T-cell (primary cell): Measurements from ENCODE around the gene NCF2. TPM values are rescaled to one million over a fixed set of nuclear protein-coding genes. Genes with fewer than 3 reads are reported as not detected.
A peak's percentile ranks its signal among the peaks of the same experiment; 100 is the strongest.

Experiments
- ATAC-seq, 4 experiments: fragments of 200-7000 bp in 3 of 4; fragments of 150-1000 bp in 1 of 4; cut with Tn5 transposase; replicated peaks in 1 of 4; 1 replicate in 3 of 4; 2 replicates in 1 of 4; pipeline ENCODE4 v1.10.0; 2021; ENCODE audit warnings: moderate library complexity in 3 of 4, mild to moderate bottlenecking in 2 of 4, moderate number of reproducible peaks in 1 of 4
- CTCF ChIA-PET, 2 donors: fragments of 300-600 bp; sonication (Branson Sonifier 250); formaldehyde crosslinking; loops; one replicate each; lab custom pipeline; 2022; ENCODE audit warnings: antibody characterized with exemption in 2 of 2; lab: Charles Lee
- POLR2A ChIA-PET, 2 donors: fragments of 300-600 bp; sonication (Branson Sonifier 250); formaldehyde crosslinking; loops; one replicate each; lab custom pipeline; 2022; ENCODE audit warnings: antibody characterized with exemption in 2 of 2; lab: Charles Lee
- DNase-seq, 35 experiments: peaks; one replicate each; pipeline versions ENCODE4 v3.0.0 to v3.0.0-alpha.2; 2013 to 2023
- H3K27ac ChIP-seq: one replicate; pipeline ENCODE4 v1.5.1; 2013; ENCODE audit warnings: low read length
- H3K27me3 ChIP-seq, 2 experiments: replicated peaks in 1 of 2; 1 replicate in 1 of 2; 2 replicates in 1 of 2; pipeline versions ENCODE4 v1.6.1 to v1.7.0; 2013; ENCODE audit warnings: low read length in 1 of 2, mixed read lengths in 1 of 2; ENCODE audit not compliant: control insufficient read depth in 2 of 2, insufficient read depth in 2 of 2; ENCODE audit errors: extremely low read depth in 1 of 2
- H3K36me3 ChIP-seq, 2 donors: 1 replicate in 1 of 2; 2 replicates in 1 of 2; pipeline versions ENCODE4 v1.6.1 to v1.7.0; 2013; ENCODE audit warnings: low read length in 1 of 2; ENCODE audit not compliant: control insufficient read depth in 2 of 2, insufficient read depth in 1 of 2; ENCODE audit errors: extremely low read depth in 1 of 2
- H3K4me1 ChIP-seq, 2 experiments: 1 replicate in 1 of 2; 2 replicates in 1 of 2; pipeline versions ENCODE4 v1.6.1 to v1.7.0; 2013; ENCODE audit warnings: low read length in 2 of 2, mixed read lengths in 1 of 2; ENCODE audit not compliant: insufficient read depth in 2 of 2, control insufficient read depth in 1 of 2; ENCODE audit errors: extremely low read depth in 1 of 2
- H3K4me3 ChIP-seq, 2 donors: 1 replicate in 1 of 2; 2 replicates in 1 of 2; pipeline versions ENCODE4 v1.5.1 to v1.7.0; 2013; ENCODE audit warnings: mild to moderate bottlenecking in 2 of 2, low read length in 1 of 2, moderate library complexity in 1 of 2; ENCODE audit not compliant: control insufficient read depth in 1 of 2; ENCODE audit errors: extremely low read depth in 1 of 2
- H3K9me3 ChIP-seq: 2 replicates; pipeline ENCODE4 v1.7.0; 2013
- H3K27ac Mint-ChIP-seq, 2 donors: one replicate each; pipeline ENCODE4 v1.8.0; 2020 to 2021; ENCODE audit warnings: mild to moderate bottlenecking in 2 of 2, mixed read lengths in 2 of 2
- H3K27me3 Mint-ChIP-seq, 2 donors: one replicate each; pipeline ENCODE4 v1.8.0; 2021 to 2022; ENCODE audit warnings: mixed read lengths in 2 of 2
- H3K36me3 Mint-ChIP-seq: one replicate; pipeline ENCODE4 v1.8.0; 2021; ENCODE audit warnings: mixed read lengths
- H3K4me1 Mint-ChIP-seq, 3 donors: one replicate each; pipeline ENCODE4 v1.8.0; 2020 to 2022; ENCODE audit warnings: mixed read lengths in 3 of 3, mild to moderate bottlenecking in 1 of 3
- H3K4me3 Mint-ChIP-seq, 3 donors: one replicate each; pipeline ENCODE4 v1.8.0; 2020 to 2022; ENCODE audit warnings: mild to moderate bottlenecking in 3 of 3, mixed read lengths in 3 of 3, moderate library complexity in 3 of 3
- H3K9me3 Mint-ChIP-seq, 3 donors: one replicate each; pipeline ENCODE4 v1.8.0; 2020 to 2022; ENCODE audit warnings: mixed read lengths in 3 of 3
- WGBS: methylation state at CpG from one replicate; pipeline ENCODE4 v1.1.5; 2013; ENCODE audit warnings: missing lambda C conversion rate; ENCODE audit not compliant: insufficient coverage; 5-methylcytosine and 5-hydroxymethylcytosine counted together
- total RNA-seq, 35 experiments: library from RNA in 6 of 35; stranded (reverse) in 6 of 35; fragments of 120-200 nt in 1 of 35; gene quantifications; one replicate each; pipeline versions ENCODE4 v1.2.1 to v1.2.4 and lab custom pipeline; 2013 to 2026

The NCF2 gene
- total RNA-seq, 5 donors from 2014 or later (not counting 1 experiment from before 2014, with no cell fraction given) = 2.9 to 8.7 (median 4.0) TPM

DNA sequence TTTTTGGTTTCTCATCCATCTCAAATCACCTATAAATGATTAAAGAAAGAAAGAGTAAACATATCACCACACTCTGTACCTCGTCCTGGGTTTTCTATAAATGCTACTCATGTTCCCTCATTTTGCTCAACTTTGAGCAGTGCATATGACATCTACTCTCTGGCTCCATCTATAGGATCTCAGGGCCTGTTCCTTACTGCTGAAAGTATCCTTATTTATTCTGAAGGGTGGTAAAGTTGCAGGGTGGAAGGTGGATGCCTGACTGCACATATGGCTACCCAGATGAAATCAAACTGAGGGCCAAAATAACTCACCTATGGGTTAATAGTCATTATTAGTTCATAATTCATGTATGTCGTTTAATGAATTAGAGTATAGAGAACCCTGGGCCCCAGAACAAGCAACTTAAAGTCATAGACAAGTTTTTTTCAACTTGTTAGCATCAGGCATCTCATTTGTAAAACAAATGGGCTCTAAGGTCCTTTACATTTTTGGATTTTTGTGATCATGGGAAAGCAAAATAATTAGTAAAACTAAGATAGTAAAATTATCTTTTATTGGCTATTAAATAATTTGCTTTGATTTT is 46.5 kb downstream of the NCF2 start:
- DNase-seq (peak in 14 of 35 experiments; percentile 1 to 67 (median 10)), ATAC-seq (peak; percentile 65 to 93 (median 74))
- Histone ChIP-seq H3K4me1 (no peaks in the 10 kb centered on the region), H3K27ac (no peak overlapping the region), H3K36me3 (peaks cover 5 to 82% of the 10 kb centered on the region in 2 donors), H3K9me3 (no peaks in the 10 kb centered on the region), H3K4me3 (no peak overlapping the region), H3K27me3 (no peaks in the 10 kb centered on the region)
- Mint-ChIP-seq H3K4me3 (no peak overlapping the region), H3K27ac (peak overlapping the region in 1 of 2 donors; percentile 55), H3K36me3 (peaks cover 62% of the 10 kb centered on the region), H3K4me1 (peaks cover 1 to 7% (median 5%) of the 10 kb centered on the region in 3 donors), H3K27me3 (no peaks in the 10 kb centered on the region), H3K9me3 (no peaks in the 10 kb centered on the region)
- ChIA-PET CTCF (no interaction called here), POLR2A (no interaction called here)
- WGBS = no CpG with 5 or more reads among the region's 2 CpGs

GRCh38 chr1:183537405-183537804 is 52.9 kb downstream of the NCF2 start:
- Mint-ChIP-seq H3K4me1 (peaks cover 0 to 6% (median 4%) of the 10 kb centered on the region in 3 donors), H3K27ac (peak overlapping the region in 1 of 2 donors; percentile 28)
- ATAC-seq = no peak

DNA sequence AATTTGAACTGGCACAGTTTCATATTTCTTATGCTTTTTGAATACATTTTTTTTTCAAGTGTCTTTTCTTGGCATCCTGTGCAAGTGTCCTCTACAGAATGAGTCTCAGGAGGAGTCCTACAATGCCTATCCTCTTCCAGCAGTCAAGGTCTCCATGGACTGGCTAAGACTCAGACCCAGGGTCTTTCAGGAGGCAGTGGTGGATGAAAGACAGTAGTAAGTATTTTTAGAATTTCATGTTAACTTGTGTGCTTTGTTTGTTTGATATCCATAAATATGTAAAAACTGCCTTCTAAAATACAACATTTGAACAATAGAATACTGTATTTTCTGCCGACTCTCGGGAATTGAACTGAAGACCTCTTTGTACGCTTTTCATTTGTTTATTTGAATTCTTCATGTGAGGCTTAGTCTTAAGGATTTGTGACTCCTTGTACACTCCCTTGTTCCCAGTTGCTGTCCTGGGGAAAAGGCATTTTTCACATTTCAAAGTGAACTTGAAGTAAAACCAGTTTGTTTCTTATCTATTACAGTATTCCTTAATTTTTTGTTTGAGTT is 56.6 kb downstream of the NCF2 start:
- Mint-ChIP-seq H3K27ac (no peak overlapping the region), H3K4me3 (no peak overlapping the region), H3K4me1 (no peaks in the 10 kb centered on the region), H3K27me3 (no peaks in the 10 kb centered on the region), H3K36me3 (peaks cover 61% of the 10 kb centered on the region), H3K9me3 (no peaks in the 10 kb centered on the region)
- ChIA-PET CTCF (no interaction called here), POLR2A (no interaction called here)
- peaks cover under 1 to 76% of the 10 kb centered on the region in 2 donors for H3K36me3 ChIP-seq
- no peak overlapping the region for H3K27ac ChIP-seq
- DNase-seq (no peak), ATAC-seq (no peak)
- no peaks in the 10 kb centered on the region for H3K4me1 ChIP-seq
- WGBS = no CpG with 5 or more reads among the region's 3 CpGs
- no peak overlapping the region for H3K4me3 ChIP-seq
- no peaks in the 10 kb centered on the region for H3K27me3 ChIP-seq
- H3K9me3 ChIP-seq = no peaks in the 10 kb centered on the region

More at GRCh38 chr1:183537405-183537804, 52.9 kb downstream of the NCF2 start:
- H3K27me3 Mint-ChIP-seq = no peaks in the 10 kb centered on the region
- H3K4me3 Mint-ChIP-seq = no peak overlapping the region
- CTCF ChIA-PET = no interaction called here
- Histone ChIP-seq H3K4me1 (no peaks in the 10 kb centered on the region), H3K9me3 (no peaks in the 10 kb centered on the region), H3K27ac (no peak overlapping the region), H3K27me3 (no peaks in the 10 kb centered on the region), H3K36me3 (peaks cover 2 to 81% of the 10 kb centered on the region in 2 donors), H3K4me3 (no peak overlapping the region)
- DNase-seq = no peak
- no CpG with 5 or more reads among the region's 4 CpGs for WGBS
- no peaks in the 10 kb centered on the region for H3K9me3 Mint-ChIP-seq
- H3K36me3 Mint-ChIP-seq = peaks cover 64% of the 10 kb centered on the region
- POLR2A ChIA-PET = no interaction called here

GRCh38 chr1:183528577-183528976 is 61.7 kb downstream of the NCF2 start:
- Mint-ChIP-seq H3K4me3 (no peak overlapping the region), H3K27me3 (no peaks in the 10 kb centered on the region), H3K9me3 (no peaks in the 10 kb centered on the region), H3K27ac (no peak overlapping the region), H3K4me1 (no peaks in the 10 kb centered on the region), H3K36me3 (peaks cover 46% of the 10 kb centered on the region)
- POLR2A ChIA-PET = no interaction called here
- no peaks in the 10 kb centered on the region for H3K9me3 ChIP-seq
- no peaks in the 10 kb centered on the region for H3K27me3 ChIP-seq
- no peak for ATAC-seq
- no CpG with 5 or more reads among the region's 3 CpGs for WGBS
- no peaks in the 10 kb centered on the region for H3K4me1 ChIP-seq
- CTCF ChIA-PET = interaction anchor here in 1 of 2 donors (0.6 kb wide), 2 partner anchors 56 to 60 kb away, joined by 5 to 8 read pairs; partner anchors contain the start of gene SMG7
- DNase-seq = no peak
- H3K36me3 ChIP-seq = peaks cover 0 to 71% of the 10 kb centered on the region in 2 donors
- H3K27ac ChIP-seq = no peak overlapping the region
- no peak overlapping the region for H3K4me3 ChIP-seq

DNA sequence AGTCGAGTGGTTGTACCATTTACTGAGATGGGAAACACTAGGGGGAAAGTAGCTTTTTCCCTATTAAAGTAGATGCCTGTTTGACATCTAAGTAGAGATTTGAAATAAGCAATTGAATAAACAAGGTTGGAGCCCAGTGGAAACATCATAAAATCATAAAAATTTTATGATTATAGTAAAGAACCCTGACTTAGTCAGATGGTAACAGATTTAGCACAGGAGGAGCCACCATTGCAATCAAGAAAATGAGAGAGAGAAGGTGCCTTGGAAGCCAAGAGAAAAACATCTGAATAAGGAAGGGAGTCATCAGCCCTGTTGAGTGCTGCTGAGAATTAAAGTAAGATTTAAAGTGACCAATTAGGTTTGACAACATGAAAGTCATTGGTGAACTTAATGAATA is 68.2 kb downstream of the NCF2 start:
- no peaks in the 10 kb centered on the region for H3K9me3 ChIP-seq
- ATAC-seq = no peak
- no peak overlapping the region for H3K27ac ChIP-seq
- no peak for DNase-seq
- no peaks in the 10 kb centered on the region for H3K27me3 ChIP-seq
- no CpG with 5 or more reads among the region's 1 CpG for WGBS
- ChIA-PET CTCF (interaction anchor here (0.6 to 0.7 kb wide), 2 partner anchors 163 to 386 kb away, joined by 3 to 4 read pairs; no protein-coding TSS in a partner anchor), POLR2A (interaction anchor here in 1 of 2 donors (0.5 kb wide), 1 partner anchor 22 kb away, joined by 3 read pairs; no protein-coding TSS in a partner anchor)
- Mint-ChIP-seq H3K4me1 (peaks cover 0 to 7% (median 0%) of the 10 kb centered on the region in 3 donors), H3K36me3 (peaks cover 47% of the 10 kb centered on the region), H3K9me3 (no peaks in the 10 kb centered on the region), H3K27ac (no peak overlapping the region), H3K27me3 (no peaks in the 10 kb centered on the region), H3K4me3 (no peak overlapping the region)
- no peaks in the 10 kb centered on the region for H3K4me1 ChIP-seq
- no peak overlapping the region for H3K4me3 ChIP-seq
- H3K36me3 ChIP-seq = peaks cover 0 to 43% of the 10 kb centered on the region in 2 donors

DNA sequence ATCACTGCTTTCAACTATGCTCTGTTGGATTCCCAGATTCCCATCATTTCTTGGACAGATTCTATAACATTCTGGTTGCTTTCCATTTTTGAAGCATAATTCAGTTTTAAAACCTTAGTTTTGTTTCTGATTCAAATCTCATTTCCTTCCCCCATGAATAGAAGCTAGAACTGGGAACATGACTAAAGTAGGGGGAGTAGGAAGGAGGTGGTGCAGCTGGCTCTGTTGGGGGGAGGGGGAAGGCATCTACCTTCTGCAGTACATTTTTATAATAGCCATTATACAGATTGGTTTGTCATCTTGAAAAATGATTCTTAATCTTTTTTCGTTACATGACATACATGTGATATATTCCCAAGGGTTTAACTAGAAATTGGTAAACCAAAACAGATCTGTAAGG is 69.9 kb downstream of the NCF2 start:
- no peak for ATAC-seq
- no CpG with 5 or more reads among the region's 1 CpG for WGBS
- no peak overlapping the region for H3K4me3 Mint-ChIP-seq
- no peaks in the 10 kb centered on the region for H3K4me1 ChIP-seq
- no peaks in the 10 kb centered on the region for H3K9me3 Mint-ChIP-seq
- H3K27me3 Mint-ChIP-seq = no peaks in the 10 kb centered on the region
- peaks cover 0 to 7% (median 0%) of the 10 kb centered on the region in 3 donors for H3K4me1 Mint-ChIP-seq
- POLR2A ChIA-PET = no interaction called here
- no peak overlapping the region for H3K27ac Mint-ChIP-seq
- no peak overlapping the region for H3K4me3 ChIP-seq
- H3K36me3 Mint-ChIP-seq = peaks cover 57% of the 10 kb centered on the region
- H3K36me3 ChIP-seq = peaks cover 0 to 35% of the 10 kb centered on the region in 2 donors
- no peaks in the 10 kb centered on the region for H3K9me3 ChIP-seq
- CTCF ChIA-PET = no interaction called here
- H3K27ac ChIP-seq = no peak overlapping the region
- no peaks in the 10 kb centered on the region for H3K27me3 ChIP-seq
- no peak for DNase-seq
